Adrenal gland (tissue), 5 donors: ENCODE results near the gene ASTN1.

Experiments used
- CTCF ChIP-seq, 6 experiments: fragments of 450-650 bp in 4 of 6; fragments of 200-600 bp in 2 of 6; sonication (generic) in 1 of 6; IDR thresholded peaks; 1 replicate in 5 of 6; 2 replicates in 1 of 6; pipeline versions ENCODE4 v1.5.1 to v1.8.0; 2016 to 2021; ENCODE audit warnings: antibody characterized with exemption in 6 of 6, mild to moderate bottlenecking in 2 of 6, moderate library complexity in 1 of 6
- POLR2A ChIP-seq, 2 donors: fragments of 450-650 bp; IDR thresholded peaks; one replicate each; pipeline ENCODE4 v1.6.1; 2017; ENCODE audit warnings: antibody characterized with exemption in 2 of 2, mild to moderate bottlenecking in 2 of 2, moderate library complexity in 1 of 2
- donor health status: DM: no; HTN: no; CAD: no.

DNA sequence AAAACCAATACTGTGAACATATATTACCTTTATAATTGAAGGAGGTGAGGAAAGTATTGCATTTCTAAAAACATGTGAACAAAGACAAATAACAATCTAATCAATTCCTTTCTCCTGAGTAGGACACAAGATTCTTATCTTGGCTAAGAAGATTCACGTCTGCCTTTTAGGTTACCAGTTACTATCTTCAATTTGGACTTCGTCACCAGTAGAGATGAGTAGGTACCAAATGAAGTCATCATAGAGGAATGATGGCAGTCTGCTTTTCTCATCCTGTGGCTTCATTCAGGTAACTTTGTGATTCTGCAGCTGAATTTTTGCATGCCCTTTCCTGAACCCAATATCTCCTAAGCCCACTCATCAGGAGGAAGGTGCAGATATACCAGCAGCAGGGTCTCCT, 32.4 kb downstream of the ASTN1 start:
- TF ChIP-seq CTCF (IDR thresholded peaks at IDR 0.05) (no peak), POLR2A (IDR thresholded peaks at IDR 0.05) (no peak)
